Sigmoid colon (tissue), 4 donors: ENCODE data around the gene KATNBL1.

ENCODE experiments used
- CTCF ChIP-seq, 4 experiments: fragments of 450-650 bp in 3 of 4; fragments of 200-600 bp in 1 of 4; IDR thresholded peaks; one replicate each; pipeline ENCODE4 v1.5.1; 2016 to 2019; ENCODE audit warnings: antibody characterized with exemption in 4 of 4, mild to moderate bottlenecking in 3 of 4, moderate library complexity in 2 of 4
- EP300 ChIP-seq, 4 donors: sonication (generic); formaldehyde crosslinking; IDR thresholded peaks; one replicate each; pipeline ENCODE4 v1.6.1; 2017; ENCODE audit warnings: antibody characterized with exemption in 4 of 4
- POLR2A ChIP-seq, 2 donors: fragments of 450-650 bp; IDR thresholded peaks; one replicate each; pipeline ENCODE4 v1.6.1; 2016; ENCODE audit warnings: antibody characterized with exemption in 2 of 2, mild to moderate bottlenecking in 2 of 2, moderate library complexity in 2 of 2
- POLR2AphosphoS5 ChIP-seq, 4 donors: sonication (generic); formaldehyde crosslinking; IDR thresholded peaks; one replicate each; pipeline ENCODE4 v1.6.1; 2017; ENCODE audit warnings: antibody characterized with exemption in 4 of 4

GRCh38 chr15:34160735-34161134 is 49.2 kb downstream of the KATNBL1 start:
- no peak for TF ChIP-seq CTCF (IDR thresholded peaks at IDR 0.05)
- no peak for TF ChIP-seq POLR2A (IDR thresholded peaks at IDR 0.05)
- TF ChIP-seq POLR2AphosphoS5 (IDR thresholded peaks at IDR 0.05) = no peak
- TF ChIP-seq EP300 (IDR thresholded peaks at IDR 0.05) = no peak
